ENCODE data around the gene ZCWPW1. TPM values are rescaled to one million over a fixed set of nuclear protein-coding genes. Genes with fewer than 3 reads are reported as not detected.

Gene ZCWPW1
- total and polyA plus RNA-seq, 2 of the 13 experiments (the other 11 are each of a cell fraction or from before 2014, with no cell fraction given), result 2.4 to 2.5 TPM

DNA sequence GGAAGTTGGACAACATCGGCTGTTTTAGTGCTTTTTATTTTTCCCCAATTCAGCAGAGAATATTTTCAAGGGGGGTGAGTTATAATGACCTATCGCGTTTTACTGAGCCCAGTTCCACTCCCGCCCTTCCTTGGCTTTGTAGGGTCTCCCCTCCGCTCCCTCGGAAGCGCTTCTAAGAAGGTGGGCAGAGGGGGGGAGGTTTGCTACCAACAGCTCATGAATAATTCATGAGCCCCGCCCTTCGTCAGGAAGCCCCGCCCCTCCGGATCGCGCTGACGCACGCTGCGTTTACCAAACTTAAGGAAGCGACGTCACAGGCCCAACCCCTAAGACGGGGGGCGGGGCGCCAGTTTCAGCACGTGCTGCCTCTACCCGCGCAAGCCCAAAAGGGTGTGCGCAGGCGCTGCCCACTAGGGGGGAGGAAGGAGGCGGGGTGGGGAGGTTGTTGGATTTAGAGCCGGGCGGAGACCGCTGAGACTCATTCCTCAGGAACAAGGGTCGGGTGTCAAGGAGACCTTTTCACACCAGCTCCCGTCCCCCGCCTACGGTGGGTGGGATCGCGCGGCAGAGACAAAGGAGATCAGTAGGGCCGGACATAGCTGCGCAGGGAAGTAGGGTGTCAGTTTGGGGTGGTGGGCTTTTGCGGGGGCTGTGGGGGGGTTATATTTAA lies 599 bp upstream of the ZCWPW1 start (continued):
- TF ChIP-seq, protein P1, sequence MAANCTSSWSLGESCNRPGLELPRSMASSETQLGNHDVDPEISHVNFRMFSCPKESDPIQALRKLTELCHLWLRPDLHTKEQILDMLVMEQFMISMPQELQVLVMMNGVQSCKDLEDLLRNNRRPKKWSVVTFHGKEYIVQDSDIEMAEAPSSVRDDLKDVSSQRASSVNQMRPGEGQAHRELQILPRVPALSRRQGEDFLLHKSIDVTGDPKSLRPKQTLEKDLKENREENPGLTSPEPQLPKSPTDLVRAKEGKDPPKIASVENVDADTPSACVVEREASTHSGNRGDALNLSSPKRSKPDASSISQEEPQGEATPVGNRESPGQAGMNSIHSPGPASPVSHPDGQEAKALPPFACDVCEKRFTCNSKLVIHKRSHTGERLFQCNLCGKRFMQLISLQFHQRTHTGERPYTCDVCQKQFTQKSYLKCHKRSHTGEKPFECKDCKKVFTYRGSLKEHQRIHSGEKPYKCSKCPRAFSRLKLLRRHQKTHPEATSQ (CRISPR knock-in tag; IDR thresholded peaks at IDR 0.05; ENCODE audit: borderline replicate concordance), result no peak
- no peak for TF ChIP-seq KDM1A (CRISPR knock-in tag; IDR thresholded peaks at IDR 0.05)
- TF ChIP-seq U2AF2 (IDR thresholded peaks at IDR 0.05; ENCODE audit: low read depth, low read length), result peak; percentile 21
- peak; percentile 98 for TF ChIP-seq MAZ (IDR thresholded peaks at IDR 0.05; ENCODE audit: borderline replicate concordance, low read depth, low read length)
- TF ChIP-seq MAZ (CRISPR knock-in tag; IDR thresholded peaks at IDR 0.05; ENCODE audit: low read depth), result no peak
- peak; percentile 74; the same call in 1 of the 2 replicates for TF ChIP-seq ZNF557 (CRISPR knock-in tag; IDR thresholded peaks at IDR 0.05)
- TF ChIP-seq SP5 (CRISPR knock-in tag; IDR thresholded peaks at IDR 0.05; ENCODE audit: borderline replicate concordance, low read depth), result peak; percentile 84
- no peak for TF ChIP-seq SNRNP70 (IDR thresholded peaks at IDR 0.05; ENCODE audit: low read depth, low read length)
- no peak; the same call in 1 of the 2 replicates for TF ChIP-seq ZNF720 (CRISPR knock-in tag; IDR thresholded peaks at IDR 0.05)
- TF ChIP-seq RBM39 (IDR thresholded peaks at IDR 0.05; ENCODE audit: low read depth, low read length, poor library complexity, severe bottlenecking), result no peak
- peak; percentile 96 for TF ChIP-seq POLR2AphosphoS5 (IDR thresholded peaks at IDR 0.05; ENCODE audit: low read depth, low read length)
- TF ChIP-seq, protein P2, sequence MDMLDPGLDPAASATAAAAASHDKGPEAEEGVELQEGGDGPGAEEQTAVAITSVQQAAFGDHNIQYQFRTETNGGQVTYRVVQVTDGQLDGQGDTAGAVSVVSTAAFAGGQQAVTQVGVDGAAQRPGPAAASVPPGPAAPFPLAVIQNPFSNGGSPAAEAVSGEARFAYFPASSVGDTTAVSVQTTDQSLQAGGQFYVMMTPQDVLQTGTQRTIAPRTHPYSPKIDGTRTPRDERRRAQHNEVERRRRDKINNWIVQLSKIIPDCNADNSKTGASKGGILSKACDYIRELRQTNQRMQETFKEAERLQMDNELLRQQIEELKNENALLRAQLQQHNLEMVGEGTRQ (IDR thresholded peaks at IDR 0.05; ENCODE audit: low read depth, low read length), result peak; percentile 79
- TF ChIP-seq, protein P2 (CRISPR knock-in tag; IDR thresholded peaks at IDR 0.05; ENCODE audit: borderline replicate concordance), result peak; percentile 84; the same call in 1 of the 2 replicates
- TF ChIP-seq, protein P3, sequence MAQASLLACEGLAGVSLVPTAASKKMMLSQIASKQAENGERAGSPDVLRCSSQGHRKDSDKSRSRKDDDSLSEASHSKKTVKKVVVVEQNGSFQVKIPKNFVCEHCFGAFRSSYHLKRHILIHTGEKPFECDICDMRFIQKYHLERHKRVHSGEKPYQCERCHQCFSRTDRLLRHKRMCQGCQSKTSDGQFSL (CRISPR knock-in tag; IDR thresholded peaks at IDR 0.05), result peak; percentile 76
- peak; percentile 14; the same call in 1 of the 2 replicates for TF ChIP-seq ARID2 (CRISPR knock-in tag; IDR thresholded peaks at IDR 0.05; ENCODE audit: borderline replicate concordance)
- TF ChIP-seq, protein P4, sequence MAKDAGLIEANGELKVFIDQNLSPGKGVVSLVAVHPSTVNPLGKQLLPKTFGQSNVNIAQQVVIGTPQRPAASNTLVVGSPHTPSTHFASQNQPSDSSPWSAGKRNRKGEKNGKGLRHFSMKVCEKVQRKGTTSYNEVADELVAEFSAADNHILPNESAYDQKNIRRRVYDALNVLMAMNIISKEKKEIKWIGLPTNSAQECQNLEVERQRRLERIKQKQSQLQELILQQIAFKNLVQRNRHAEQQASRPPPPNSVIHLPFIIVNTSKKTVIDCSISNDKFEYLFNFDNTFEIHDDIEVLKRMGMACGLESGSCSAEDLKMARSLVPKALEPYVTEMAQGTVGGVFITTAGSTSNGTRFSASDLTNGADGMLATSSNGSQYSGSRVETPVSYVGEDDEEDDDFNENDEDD (CRISPR knock-in tag; IDR thresholded peaks at IDR 0.05; ENCODE audit: borderline replicate concordance), result peak; percentile 97
- peak; percentile 95 for TF ChIP-seq CREB1 (IDR thresholded peaks at IDR 0.05)
- peak; percentile 93 for TF ChIP-seq CREB1 (CRISPR knock-in tag; IDR thresholded peaks at IDR 0.05)
- TF ChIP-seq ZNF350 (CRISPR knock-in tag; IDR thresholded peaks at IDR 0.05; ENCODE audit: borderline replicate concordance, low read depth), result no peak; the same call in 1 of the 2 replicates
- peak; percentile 63 for TF ChIP-seq ETV5 (CRISPR knock-in tag; IDR thresholded peaks at IDR 0.05; ENCODE audit: borderline replicate concordance)
- no peak for TF ChIP-seq SP1 (IDR thresholded peaks at IDR 0.05)
- peak; percentile 92 for TF ChIP-seq SP1 (CRISPR knock-in tag; IDR thresholded peaks at IDR 0.05)
- TF ChIP-seq FOXP1 (IDR thresholded peaks at IDR 0.05), result no peak
- peak; percentile 49; the same call in 1 of the 2 replicates for TF ChIP-seq FOXP1 (CRISPR knock-in tag; IDR thresholded peaks at IDR 0.05)
- no peak for TF ChIP-seq FOXA1 (IDR thresholded peaks at IDR 0.05)
- TF ChIP-seq FOXA1 (CRISPR knock-in tag; IDR thresholded peaks at IDR 0.05), result peak; percentile 50; the same call in 1 of the 2 replicates
- no peak; the same call in 1 of the 2 replicates for TF ChIP-seq BRD4 (CRISPR knock-in tag; IDR thresholded peaks at IDR 0.05)

Measured in HepG2 (cell line).